Measurements from ENCODE around the gene HYAL3. TPM values are rescaled to one million over a fixed set of nuclear protein-coding genes. Genes with fewer than 3 reads are reported as not detected.
A peak's percentile ranks its signal among the peaks of the same experiment; 100 is the strongest.

Gene HYAL3
- total and polyA plus RNA-seq, 5 donors from 2014 or later, result 1.8 to 8.3 (median 3.3) TPM

DNA sequence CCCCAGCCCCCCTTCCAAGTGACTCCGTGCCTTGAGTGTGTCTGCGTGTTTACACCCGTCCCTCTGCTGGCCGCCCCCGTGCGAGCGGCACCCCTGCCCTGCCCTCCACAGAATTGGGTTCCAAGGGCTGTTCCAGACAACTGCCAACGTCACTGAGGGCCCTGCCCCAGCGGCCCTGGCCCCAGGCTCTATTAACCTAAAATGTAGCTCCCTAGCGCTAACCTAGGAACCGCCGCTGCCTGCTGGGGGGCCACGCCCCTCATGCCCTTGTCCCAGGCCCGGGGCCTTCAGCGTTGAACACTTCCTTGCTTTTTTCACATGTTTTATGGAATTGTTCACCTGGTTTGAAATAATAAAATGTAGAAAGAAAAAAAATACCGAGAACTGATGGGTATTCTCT, 40.2 kb downstream of the HYAL3 start:
- H3K4me3 Mint-ChIP-seq, result no peak overlapping the region
- no peak overlapping the region for H3K27ac ChIP-seq (ENCODE audit: insufficient read depth, low read length, poor library complexity, severe bottlenecking)
- no peaks in the 10 kb centered on the region for H3K27me3 ChIP-seq (ENCODE audit: control insufficient read depth, insufficient read depth, low read length)
- DNase-seq, result no peak
- H3K9me3 Mint-ChIP-seq, result no peaks in the 10 kb centered on the region
- no peak for ATAC-seq (ENCODE audit: low read depth in 2 of 2)
- peaks cover 14% of the 10 kb centered on the region for H3K4me1 ChIP-seq (ENCODE audit: control insufficient read depth, insufficient read depth, low read length, poor library complexity, severe bottlenecking)
- H3K36me3 Mint-ChIP-seq, result peaks cover 7% of the 10 kb centered on the region
- peaks cover 0 to 17% (median 4%) of the 10 kb centered on the region in 4 donors for H3K4me1 Mint-ChIP-seq
- H3K36me3 ChIP-seq (ENCODE audit: control insufficient read depth, insufficient read depth, low read length), result peaks cover 39% of the 10 kb centered on the region
- no peak overlapping the region for H3K4me3 ChIP-seq (ENCODE audit: low read depth, low read length)
- H3K27me3 Mint-ChIP-seq, result peaks cover 2% of the 10 kb centered on the region
- H3K27ac Mint-ChIP-seq, result peak overlapping the region in 1 of 3 donors; percentile 76
- H3K9me3 ChIP-seq (ENCODE audit: control insufficient read depth in 2 of 2, low read length in 2 of 2), result no peaks in the 10 kb centered on the region

DNA sequence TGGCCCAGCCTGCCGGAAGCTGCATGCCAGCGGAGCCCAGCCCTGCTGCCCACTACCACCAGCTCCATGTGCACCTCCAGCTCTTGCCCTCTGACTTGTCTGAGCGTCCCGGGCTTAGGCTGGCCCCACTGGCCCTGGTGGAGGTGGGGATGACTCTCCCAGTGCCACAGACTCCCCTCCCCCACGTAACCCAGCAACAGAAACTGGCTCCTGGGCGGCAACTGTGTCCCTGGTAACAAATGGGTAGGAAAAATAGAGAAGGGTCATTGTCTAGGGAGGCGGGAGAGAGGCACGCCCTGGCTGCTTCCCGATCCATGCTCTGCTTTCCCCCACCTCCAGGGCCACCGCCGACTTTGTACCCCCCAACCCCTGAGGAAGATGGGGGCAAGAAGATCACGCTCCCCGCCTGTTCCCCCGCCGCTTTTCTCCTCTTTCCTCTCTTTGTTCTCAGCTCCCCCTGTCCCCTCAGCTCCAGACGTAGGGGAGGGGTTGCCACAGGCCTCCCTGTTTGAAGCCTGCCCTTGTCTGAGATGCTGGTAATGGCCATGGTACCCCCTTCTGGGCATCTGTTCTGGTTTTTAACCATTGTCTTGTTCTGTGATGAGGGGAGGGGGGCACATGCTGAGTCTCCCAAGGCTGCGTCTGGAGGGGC, 41.0 kb downstream of the HYAL3 start:
- peaks cover 14% of the 10 kb centered on the region for H3K4me1 ChIP-seq (ENCODE audit: control insufficient read depth, insufficient read depth, low read length, poor library complexity, severe bottlenecking)
- Mint-ChIP-seq H3K4me1 (peaks cover 0 to 25% (median 4%) of the 10 kb centered on the region in 4 donors), H3K9me3 (no peaks in the 10 kb centered on the region), H3K27me3 (no peaks in the 10 kb centered on the region), H3K27ac (peak overlapping the region in 1 of 3 donors; percentile 76), H3K36me3 (peaks cover 7% of the 10 kb centered on the region), H3K4me3 (peak overlapping the region in 1 of 4 donors; percentile 21)
- H3K36me3 ChIP-seq (ENCODE audit: control insufficient read depth, insufficient read depth, low read length), result peaks cover 46% of the 10 kb centered on the region
- DNase-seq (no peak), ATAC-seq (ENCODE audit: low read depth in 2 of 2) (no peak)
- no peak overlapping the region for H3K27ac ChIP-seq (ENCODE audit: insufficient read depth, low read length, poor library complexity, severe bottlenecking)
- H3K4me3 ChIP-seq (ENCODE audit: low read depth, low read length), result no peak overlapping the region
- no peaks in the 10 kb centered on the region for H3K9me3 ChIP-seq (ENCODE audit: control insufficient read depth in 2 of 2, low read length in 2 of 2)
- H3K27me3 ChIP-seq (ENCODE audit: control insufficient read depth, insufficient read depth, low read length), result no peaks in the 10 kb centered on the region

DNA sequence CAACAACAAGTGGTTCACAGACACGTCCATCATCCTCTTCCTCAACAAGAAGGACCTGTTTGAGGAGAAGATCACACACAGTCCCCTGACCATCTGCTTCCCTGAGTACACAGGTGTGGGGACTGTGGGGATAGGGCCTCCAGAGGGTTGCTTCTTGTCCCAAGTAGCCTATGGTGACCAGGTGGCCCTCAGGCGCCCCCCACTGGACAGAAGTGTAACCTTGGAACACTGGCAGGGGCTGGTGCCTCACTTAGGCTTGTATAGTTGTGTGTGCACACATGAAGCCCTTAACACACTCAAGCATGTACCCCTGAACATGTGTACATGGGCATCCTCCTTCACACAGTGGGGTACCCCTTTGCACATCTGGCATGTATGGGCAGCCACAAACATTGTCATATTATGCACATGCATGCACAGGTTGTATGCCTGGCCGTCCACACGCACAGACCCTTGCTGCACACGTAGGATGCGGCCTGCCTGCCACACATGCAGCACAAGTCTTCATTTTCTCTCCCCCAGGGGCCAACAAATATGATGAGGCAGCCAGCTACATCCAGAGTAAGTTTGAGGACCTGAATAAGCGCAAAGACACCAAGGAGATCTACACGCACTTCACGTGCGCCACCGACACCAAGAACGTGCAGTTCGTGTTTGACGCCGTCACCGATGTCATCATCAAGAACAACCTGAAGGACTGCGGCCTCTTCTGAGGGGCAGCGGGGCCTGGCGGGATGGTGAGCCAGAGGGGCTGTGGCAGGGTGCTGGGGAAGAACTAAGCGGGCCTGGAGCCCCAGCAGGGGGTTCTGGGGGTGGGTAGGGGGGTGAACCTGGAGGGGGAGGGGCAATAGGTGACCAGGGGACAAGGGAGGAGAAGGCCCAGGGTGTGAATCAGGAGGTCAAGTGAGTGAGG, 42.0 kb downstream of the HYAL3 start:
- no peaks in the 10 kb centered on the region for H3K27me3 Mint-ChIP-seq
- H3K27ac Mint-ChIP-seq, result peak overlapping the region in 1 of 3 donors; percentile 53
- no peaks in the 10 kb centered on the region for H3K9me3 Mint-ChIP-seq
- peaks cover 0 to 26% (median 4%) of the 10 kb centered on the region in 4 donors for H3K4me1 Mint-ChIP-seq
- no peaks in the 10 kb centered on the region for H3K9me3 ChIP-seq (ENCODE audit: control insufficient read depth in 2 of 2, low read length in 2 of 2)
- H3K4me3 Mint-ChIP-seq, result peak overlapping the region in 1 of 4 donors; percentile 47
- H3K4me1 ChIP-seq (ENCODE audit: control insufficient read depth, insufficient read depth, low read length, poor library complexity, severe bottlenecking), result peaks cover 14% of the 10 kb centered on the region
- no peaks in the 10 kb centered on the region for H3K27me3 ChIP-seq (ENCODE audit: control insufficient read depth, insufficient read depth, low read length)
- DNase-seq (peak in 1 of 3 donors; percentile 56), ATAC-seq (ENCODE audit: low read depth in 2 of 2) (no peak)
- H3K36me3 Mint-ChIP-seq, result peaks cover 7% of the 10 kb centered on the region
- no peak overlapping the region for H3K4me3 ChIP-seq (ENCODE audit: low read depth, low read length)
- peaks cover 54% of the 10 kb centered on the region for H3K36me3 ChIP-seq (ENCODE audit: control insufficient read depth, insufficient read depth, low read length)
- H3K27ac ChIP-seq (ENCODE audit: insufficient read depth, low read length, poor library complexity, severe bottlenecking), result no peak overlapping the region

DNA sequence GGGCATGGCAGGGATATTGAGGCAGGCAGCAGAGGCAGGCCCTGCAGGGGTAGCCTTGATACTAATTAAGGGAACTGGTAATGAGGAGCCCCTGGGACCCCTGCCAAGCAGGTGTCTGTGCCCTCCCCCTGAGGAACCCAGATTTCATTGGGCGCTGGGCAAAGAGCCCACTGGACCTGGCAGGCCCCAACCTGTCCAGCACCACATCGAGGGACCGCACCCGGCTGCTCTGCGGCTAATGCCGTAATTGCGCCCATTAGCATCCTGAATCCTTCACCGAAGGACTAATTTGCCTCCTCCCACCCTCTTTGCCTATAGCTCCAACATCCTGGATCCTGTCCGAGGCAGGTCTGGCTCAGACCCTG, 44.0 kb downstream of the HYAL3 start:
- Mint-ChIP-seq H3K36me3 (peaks cover 14% of the 10 kb centered on the region), H3K4me1 (peaks cover 0 to 35% (median 9%) of the 10 kb centered on the region in 4 donors), H3K27ac (no peak overlapping the region), H3K27me3 (no peaks in the 10 kb centered on the region), H3K9me3 (no peaks in the 10 kb centered on the region), H3K4me3 (no peak overlapping the region)
- H3K4me1 ChIP-seq (ENCODE audit: control insufficient read depth, insufficient read depth, low read length, poor library complexity, severe bottlenecking), result peaks cover 25% of the 10 kb centered on the region
- H3K36me3 ChIP-seq (ENCODE audit: control insufficient read depth, insufficient read depth, low read length), result peaks cover 62% of the 10 kb centered on the region
- H3K27ac ChIP-seq (ENCODE audit: insufficient read depth, low read length, poor library complexity, severe bottlenecking), result no peak overlapping the region
- ATAC-seq (ENCODE audit: low read depth in 2 of 2) (no peak), DNase-seq (no peak)
- H3K4me3 ChIP-seq (ENCODE audit: low read depth, low read length), result no peak overlapping the region
- H3K27me3 ChIP-seq (ENCODE audit: control insufficient read depth, insufficient read depth, low read length), result no peaks in the 10 kb centered on the region
- H3K9me3 ChIP-seq (ENCODE audit: control insufficient read depth in 2 of 2, low read length in 2 of 2), result no peaks in the 10 kb centered on the region

DNA sequence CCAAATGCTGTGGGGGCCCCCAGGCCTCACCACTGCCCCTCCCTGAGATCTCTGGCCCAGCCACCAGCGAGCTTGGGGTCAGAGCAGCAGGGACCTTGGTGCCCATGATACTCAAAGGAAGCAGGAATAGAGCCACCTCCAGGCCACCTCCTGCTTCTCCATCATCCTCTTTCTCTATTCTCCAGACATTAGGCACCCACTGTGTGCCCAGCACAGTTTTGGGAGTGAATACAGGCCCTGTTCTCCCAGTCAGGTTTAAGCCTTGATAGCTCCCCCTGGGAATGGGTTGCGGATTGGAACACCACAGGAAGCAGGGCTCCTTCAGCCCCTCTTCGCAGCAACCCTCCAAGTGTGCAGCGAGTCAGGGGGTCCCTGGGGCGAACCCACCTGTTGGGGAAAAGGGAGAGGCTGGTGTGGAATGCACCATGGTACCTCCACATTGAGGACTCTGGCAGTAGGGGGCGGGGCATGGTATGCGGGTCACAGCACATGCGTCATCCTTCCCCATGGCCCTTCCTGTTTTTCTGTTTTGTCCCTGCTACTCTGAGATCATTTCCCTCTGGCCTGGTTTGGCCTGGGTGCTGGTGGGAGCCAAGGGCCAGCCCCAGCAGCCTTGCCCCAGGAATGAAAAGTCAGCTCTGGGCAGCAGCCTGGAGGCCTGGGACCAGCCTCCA, 44.5 kb downstream of the HYAL3 start:
- H3K27me3 ChIP-seq (ENCODE audit: control insufficient read depth, insufficient read depth, low read length), result no peaks in the 10 kb centered on the region
- Mint-ChIP-seq H3K27ac (no peak overlapping the region), H3K36me3 (peaks cover 16% of the 10 kb centered on the region), H3K4me1 (peaks cover 0 to 38% (median 12%) of the 10 kb centered on the region in 4 donors), H3K9me3 (no peaks in the 10 kb centered on the region), H3K27me3 (no peaks in the 10 kb centered on the region), H3K4me3 (peak overlapping the region in 1 of 4 donors; percentile 43)
- no peak for DNase-seq
- H3K4me1 ChIP-seq (ENCODE audit: control insufficient read depth, insufficient read depth, low read length, poor library complexity, severe bottlenecking), result peaks cover 28% of the 10 kb centered on the region
- H3K4me3 ChIP-seq (ENCODE audit: low read depth, low read length), result no peak overlapping the region
- no peaks in the 10 kb centered on the region for H3K9me3 ChIP-seq (ENCODE audit: control insufficient read depth in 2 of 2, low read length in 2 of 2)
- H3K36me3 ChIP-seq (ENCODE audit: control insufficient read depth, insufficient read depth, low read length), result peaks cover 67% of the 10 kb centered on the region
- H3K27ac ChIP-seq (ENCODE audit: insufficient read depth, low read length, poor library complexity, severe bottlenecking), result no peak overlapping the region
- ATAC-seq (ENCODE audit: low read depth in 2 of 2), result no peak

DNA sequence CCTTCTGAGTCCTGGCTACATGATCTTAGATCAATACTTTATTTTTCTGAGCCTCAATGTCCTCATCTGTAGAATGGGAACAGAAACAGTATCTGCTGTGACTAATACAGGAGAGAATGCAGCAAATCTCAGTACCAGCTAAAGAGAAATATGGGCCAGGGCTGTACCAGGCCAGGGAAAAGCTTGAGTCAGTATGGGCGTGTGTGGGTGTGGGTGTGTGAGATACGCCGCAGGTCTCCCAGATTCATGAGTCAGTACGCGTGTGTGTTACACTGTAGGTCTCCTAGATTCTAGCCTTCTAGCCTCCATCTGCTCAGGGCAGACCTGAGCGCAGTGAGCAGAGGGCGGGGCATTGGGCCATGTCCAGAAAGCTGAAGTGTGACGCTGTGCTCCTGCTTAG, 48.0 kb downstream of the HYAL3 start:
- ATAC-seq (ENCODE audit: low read depth in 2 of 2), result no peak
- Mint-ChIP-seq H3K4me1 (peaks cover 6 to 55% (median 22%) of the 10 kb centered on the region in 4 donors), H3K4me3 (peak overlapping the region in 2 of 4 donors; percentile 60 to 90), H3K9me3 (no peaks in the 10 kb centered on the region), H3K27me3 (peaks cover 6% of the 10 kb centered on the region), H3K36me3 (peaks cover 11% of the 10 kb centered on the region), H3K27ac (peak overlapping the region in 2 of 3 donors; percentile 51 to 76)
- peaks cover 53% of the 10 kb centered on the region for H3K36me3 ChIP-seq (ENCODE audit: control insufficient read depth, insufficient read depth, low read length)
- no peaks in the 10 kb centered on the region for H3K27me3 ChIP-seq (ENCODE audit: control insufficient read depth, insufficient read depth, low read length)
- H3K4me1 ChIP-seq (ENCODE audit: control insufficient read depth, insufficient read depth, low read length, poor library complexity, severe bottlenecking), result peaks cover 59% of the 10 kb centered on the region
- H3K27ac ChIP-seq (ENCODE audit: insufficient read depth, low read length, poor library complexity, severe bottlenecking), result no peak overlapping the region
- H3K4me3 ChIP-seq (ENCODE audit: low read depth, low read length), result no peak overlapping the region
- no peaks in the 10 kb centered on the region for H3K9me3 ChIP-seq (ENCODE audit: control insufficient read depth in 2 of 2, low read length in 2 of 2)
- DNase-seq, result no peak

DNA sequence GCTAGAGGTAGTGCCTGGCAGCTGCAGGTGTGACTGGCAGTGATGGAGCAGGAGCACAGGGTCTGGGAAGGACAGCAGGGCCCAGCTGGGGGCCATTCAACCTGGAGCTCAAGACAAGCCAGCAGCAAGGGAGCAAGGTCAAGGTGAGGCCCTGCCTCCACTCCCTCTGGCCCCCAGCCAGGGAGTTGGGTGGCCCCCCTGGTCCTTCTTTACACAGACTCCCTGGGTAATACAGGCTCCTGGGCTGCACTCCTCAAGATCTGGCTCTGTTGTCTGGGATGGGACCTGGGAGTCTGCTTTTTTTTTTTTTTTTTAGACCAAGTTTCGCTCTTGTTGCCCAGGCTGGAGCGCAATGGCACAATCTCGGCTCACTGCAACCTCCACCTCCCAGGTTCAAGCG, 48.7 kb downstream of the HYAL3 start:
- Mint-ChIP-seq H3K4me3 (peak overlapping the region in 2 of 4 donors; percentile 44 to 60), H3K36me3 (peaks cover 11% of the 10 kb centered on the region), H3K27ac (peak overlapping the region in 2 of 3 donors; percentile 59 to 62), H3K9me3 (no peaks in the 10 kb centered on the region), H3K4me1 (peaks cover 6 to 62% (median 26%) of the 10 kb centered on the region in 4 donors), H3K27me3 (peaks cover 6% of the 10 kb centered on the region)
- DNase-seq (no peak), ATAC-seq (ENCODE audit: low read depth in 2 of 2) (no peak)
- peaks cover 48% of the 10 kb centered on the region for H3K36me3 ChIP-seq (ENCODE audit: control insufficient read depth, insufficient read depth, low read length)
- H3K4me3 ChIP-seq (ENCODE audit: low read depth, low read length), result no peak overlapping the region
- H3K4me1 ChIP-seq (ENCODE audit: control insufficient read depth, insufficient read depth, low read length, poor library complexity, severe bottlenecking), result peaks cover 66% of the 10 kb centered on the region
- H3K9me3 ChIP-seq (ENCODE audit: control insufficient read depth in 2 of 2, low read length in 2 of 2), result no peaks in the 10 kb centered on the region
- no peaks in the 10 kb centered on the region for H3K27me3 ChIP-seq (ENCODE audit: control insufficient read depth, insufficient read depth, low read length)
- H3K27ac ChIP-seq (ENCODE audit: insufficient read depth, low read length, poor library complexity, severe bottlenecking), result no peak overlapping the region

Data from CD4-positive, CD25-positive, alpha-beta regulatory T cell (primary cell).